ENCODE measurements around the gene DCAF4.

GRCh38 chr14:72968316-72968715, 42.1 kb downstream of the DCAF4 start:
- TF ChIP-seq POLR2AphosphoS5 (IDR thresholded peaks at IDR 0.05; ENCODE audit: low read depth, low read length) (no peak), TAF1 (IDR thresholded peaks at IDR 0.05; ENCODE audit: borderline replicate concordance, insufficient read depth, low read length) (no peak), REST (IDR thresholded peaks at IDR 0.05; ENCODE audit: insufficient read depth in 1 of 2, low read depth in 2 of 2, low read length in 2 of 2) (no peak), SIN3A (IDR thresholded peaks at IDR 0.05; ENCODE audit: borderline replicate concordance, insufficient read depth, low read length) (no peak), FOXP2 (optimal IDR thresholded peaks at IDR 0.05; ENCODE audit: borderline replicate concordance, extremely low read depth, extremely low read length, insufficient read depth) (no peak)
